Measurements from ENCODE around the gene GPR132. TPM values are rescaled to one million over a fixed set of nuclear protein-coding genes. Genes with fewer than 3 reads are reported as not detected.

Gene GPR132
- total and polyA plus RNA-seq, 5 donors from 2014 or later = 8.8 to 94.5 (median 17.1) TPM

GRCh38 chr14:105050551-105050897 is 14.7 kb downstream of the GPR132 start:
- H3K4me1 Mint-ChIP-seq = peaks cover 6 to 15% (median 13%) of the 10 kb centered on the region in 4 donors
- Histone ChIP-seq H3K4me1 (ENCODE audit: control insufficient read depth, insufficient read depth, low read length, poor library complexity, severe bottlenecking) (peaks cover 10% of the 10 kb centered on the region), H3K36me3 (ENCODE audit: control insufficient read depth, insufficient read depth, low read length) (peaks cover 45% of the 10 kb centered on the region), H3K9me3 (ENCODE audit: control insufficient read depth in 2 of 2, low read length in 2 of 2) (no peaks in the 10 kb centered on the region), H3K27ac (ENCODE audit: insufficient read depth, low read length, poor library complexity, severe bottlenecking) (no peak overlapping the region), H3K4me3 (ENCODE audit: low read depth, low read length) (no peak overlapping the region), H3K27me3 (ENCODE audit: control insufficient read depth, insufficient read depth, low read length) (no peaks in the 10 kb centered on the region)
- peaks cover 21% of the 10 kb centered on the region for H3K36me3 Mint-ChIP-seq
- ATAC-seq (ENCODE audit: low read depth in 2 of 2) (no peak), DNase-seq (no peak)
- no peak overlapping the region for H3K27ac Mint-ChIP-seq
- no peaks in the 10 kb centered on the region for H3K9me3 Mint-ChIP-seq
- H3K27me3 Mint-ChIP-seq = peaks cover 4% of the 10 kb centered on the region
- H3K4me3 Mint-ChIP-seq = no peak overlapping the region

- Histone ChIP-seq H3K36me3 (ENCODE audit: control insufficient read depth, insufficient read depth, low read length) (peaks cover 40% of the 10 kb centered on the region), H3K4me3 (ENCODE audit: low read depth, low read length) (no peak overlapping the region), H3K9me3 (ENCODE audit: control insufficient read depth in 2 of 2, low read length in 2 of 2) (no peaks in the 10 kb centered on the region), H3K27ac (ENCODE audit: insufficient read depth, low read length, poor library complexity, severe bottlenecking) (no peak overlapping the region), H3K27me3 (ENCODE audit: control insufficient read depth, insufficient read depth, low read length) (no peaks in the 10 kb centered on the region), H3K4me1 (ENCODE audit: control insufficient read depth, insufficient read depth, low read length, poor library complexity, severe bottlenecking) (peaks cover 11% of the 10 kb centered on the region)
- Mint-ChIP-seq H3K4me1 (peaks cover 6 to 16% (median 14%) of the 10 kb centered on the region in 4 donors), H3K9me3 (no peaks in the 10 kb centered on the region), H3K36me3 (peaks cover 18% of the 10 kb centered on the region), H3K27ac (no peak overlapping the region), H3K4me3 (peak overlapping the region in 1 of 4 donors; percentile 21), H3K27me3 (peaks cover 4% of the 10 kb centered on the region)
- ATAC-seq (ENCODE audit: low read depth in 2 of 2) (no peak), DNase-seq (no peak)
Measured at GRCh38 chr14:105049753-105050550, 15.3 kb downstream of the GPR132 start.

- DNase-seq (no peak), ATAC-seq (ENCODE audit: low read depth in 2 of 2) (no peak)
- Histone ChIP-seq H3K4me1 (ENCODE audit: control insufficient read depth, insufficient read depth, low read length, poor library complexity, severe bottlenecking) (peaks cover 11% of the 10 kb centered on the region), H3K27ac (ENCODE audit: insufficient read depth, low read length, poor library complexity, severe bottlenecking) (peak overlapping the region; percentile 14), H3K27me3 (ENCODE audit: control insufficient read depth, insufficient read depth, low read length) (no peaks in the 10 kb centered on the region), H3K4me3 (ENCODE audit: low read depth, low read length) (no peak overlapping the region), H3K36me3 (ENCODE audit: control insufficient read depth, insufficient read depth, low read length) (peaks cover 27% of the 10 kb centered on the region), H3K9me3 (ENCODE audit: control insufficient read depth in 2 of 2, low read length in 2 of 2) (no peaks in the 10 kb centered on the region)
- Mint-ChIP-seq H3K4me3 (peak overlapping the region in 1 of 4 donors; percentile 65), H3K4me1 (peaks cover 6 to 13% (median 9%) of the 10 kb centered on the region in 4 donors), H3K27me3 (peaks cover 4% of the 10 kb centered on the region), H3K9me3 (no peaks in the 10 kb centered on the region), H3K27ac (peak overlapping the region in 1 of 3 donors; percentile 32), H3K36me3 (peaks cover 11% of the 10 kb centered on the region)
Measured at GRCh38 chr14:105047283-105048016, 17.8 kb downstream of the GPR132 start.

- peaks cover 10% of the 10 kb centered on the region for H3K36me3 Mint-ChIP-seq
- peaks cover 24% of the 10 kb centered on the region for H3K36me3 ChIP-seq (ENCODE audit: control insufficient read depth, insufficient read depth, low read length)
- peaks cover 4% of the 10 kb centered on the region for H3K27me3 Mint-ChIP-seq
- H3K4me1 ChIP-seq (ENCODE audit: control insufficient read depth, insufficient read depth, low read length, poor library complexity, severe bottlenecking) = peaks cover 11% of the 10 kb centered on the region
- DNase-seq (no peak), ATAC-seq (ENCODE audit: low read depth in 2 of 2) (no peak)
- H3K27ac Mint-ChIP-seq = peak overlapping the region in 1 of 3 donors; percentile 32
- peaks cover 6 to 13% (median 9%) of the 10 kb centered on the region in 4 donors for H3K4me1 Mint-ChIP-seq
- no peaks in the 10 kb centered on the region for H3K9me3 Mint-ChIP-seq
- no peak overlapping the region for H3K4me3 ChIP-seq (ENCODE audit: low read depth, low read length)
- no peak overlapping the region for H3K4me3 Mint-ChIP-seq
- no peak overlapping the region for H3K27ac ChIP-seq (ENCODE audit: insufficient read depth, low read length, poor library complexity, severe bottlenecking)
- H3K9me3 ChIP-seq (ENCODE audit: control insufficient read depth in 2 of 2, low read length in 2 of 2) = no peaks in the 10 kb centered on the region
- no peaks in the 10 kb centered on the region for H3K27me3 ChIP-seq (ENCODE audit: control insufficient read depth, insufficient read depth, low read length)
Measured at GRCh38 chr14:105046891-105047282, 18.3 kb downstream of the GPR132 start.

- Mint-ChIP-seq H3K27ac (peak overlapping the region; percentile 32 to 84 (median 84)), H3K36me3 (no peaks in the 10 kb centered on the region), H3K27me3 (peaks cover 4% of the 10 kb centered on the region), H3K4me3 (peak overlapping the region in 3 of 4 donors; percentile 19 to 75 (median 37)), H3K9me3 (no peaks in the 10 kb centered on the region), H3K4me1 (peaks cover 4 to 13% (median 9%) of the 10 kb centered on the region in 4 donors)
- ATAC-seq (ENCODE audit: low read depth in 2 of 2) (peak; percentile 89 to 92), DNase-seq (peak; percentile 86 to 90 (median 88))
- Histone ChIP-seq H3K36me3 (ENCODE audit: control insufficient read depth, insufficient read depth, low read length) (peaks cover 13% of the 10 kb centered on the region), H3K27ac (ENCODE audit: insufficient read depth, low read length, poor library complexity, severe bottlenecking) (peak overlapping the region; percentile 19), H3K4me1 (ENCODE audit: control insufficient read depth, insufficient read depth, low read length, poor library complexity, severe bottlenecking) (peaks cover 11% of the 10 kb centered on the region), H3K4me3 (ENCODE audit: low read depth, low read length) (no peak overlapping the region), H3K27me3 (ENCODE audit: control insufficient read depth, insufficient read depth, low read length) (no peaks in the 10 kb centered on the region), H3K9me3 (ENCODE audit: control insufficient read depth in 2 of 2, low read length in 2 of 2) (no peaks in the 10 kb centered on the region)
Measured at GRCh38 chr14:105045710-105046326, 19.4 kb downstream of the GPR132 start.

GRCh38 chr14:105043641-105044040 is 21.6 kb downstream of the GPR132 start:
- peaks cover 11% of the 10 kb centered on the region for H3K4me1 ChIP-seq (ENCODE audit: control insufficient read depth, insufficient read depth, low read length, poor library complexity, severe bottlenecking)
- ATAC-seq (ENCODE audit: low read depth in 2 of 2) = no peak
- Mint-ChIP-seq H3K4me3 (no peak overlapping the region), H3K27me3 (peaks cover 4% of the 10 kb centered on the region), H3K36me3 (no peaks in the 10 kb centered on the region), H3K4me1 (peaks cover 4 to 13% (median 9%) of the 10 kb centered on the region in 4 donors), H3K27ac (no peak overlapping the region), H3K9me3 (no peaks in the 10 kb centered on the region)
- H3K27me3 ChIP-seq (ENCODE audit: control insufficient read depth, insufficient read depth, low read length) = no peaks in the 10 kb centered on the region
- H3K4me3 ChIP-seq (ENCODE audit: low read depth, low read length) = no peak overlapping the region
- H3K9me3 ChIP-seq (ENCODE audit: control insufficient read depth in 2 of 2, low read length in 2 of 2) = no peaks in the 10 kb centered on the region
- no peaks in the 10 kb centered on the region for H3K36me3 ChIP-seq (ENCODE audit: control insufficient read depth, insufficient read depth, low read length)
- DNase-seq = no peak
- H3K27ac ChIP-seq (ENCODE audit: insufficient read depth, low read length, poor library complexity, severe bottlenecking) = no peak overlapping the region

- Histone ChIP-seq H3K27ac (ENCODE audit: insufficient read depth, low read length, poor library complexity, severe bottlenecking) (no peak overlapping the region), H3K9me3 (ENCODE audit: control insufficient read depth in 2 of 2, low read length in 2 of 2) (no peaks in the 10 kb centered on the region), H3K36me3 (ENCODE audit: control insufficient read depth, insufficient read depth, low read length) (no peaks in the 10 kb centered on the region), H3K4me3 (ENCODE audit: low read depth, low read length) (no peak overlapping the region), H3K27me3 (ENCODE audit: control insufficient read depth, insufficient read depth, low read length) (no peaks in the 10 kb centered on the region), H3K4me1 (ENCODE audit: control insufficient read depth, insufficient read depth, low read length, poor library complexity, severe bottlenecking) (peaks cover 11% of the 10 kb centered on the region)
- Mint-ChIP-seq H3K4me3 (peak overlapping the region in 1 of 4 donors; percentile 61), H3K9me3 (no peaks in the 10 kb centered on the region), H3K36me3 (no peaks in the 10 kb centered on the region), H3K27ac (no peak overlapping the region), H3K4me1 (peaks cover 4 to 12% (median 8%) of the 10 kb centered on the region in 4 donors), H3K27me3 (peaks cover 4% of the 10 kb centered on the region)
- no peak for DNase-seq
- no peak for ATAC-seq (ENCODE audit: low read depth in 2 of 2)
Measured at GRCh38 chr14:105042813-105043212, 22.4 kb downstream of the GPR132 start.
